HepG2 (cell line): ENCODE results near the gene VPS37D. TPM values are rescaled to one million over a fixed set of nuclear protein-coding genes. Genes with fewer than 3 reads are reported as not detected.

Experiments used
- ATAC-seq: fragments of 200-7000 bp; cut with Tn5 transposase; 3 replicates; pipeline ENCODE4 v1.9.1; 2020; ENCODE audit warnings: mild to moderate bottlenecking, moderate library complexity
- BruUV-seq: library from RNA; stranded (reverse); fragments of 400-500 nt; replicated peaks from 2 replicates; lab custom pipeline; 2021; lab: Mats Ljungman, UMichigan
- CTCF ChIA-PET: fragments of 300-600 bp; formaldehyde crosslinking; extraction: SDS; loops from one replicate; lab custom pipeline; 2021; ENCODE audit warnings: low total read pairs, inconsistent platforms, low intra/inter-chr PET ratio; lab: Yijun Ruan, JAX
- POLR2A ChIA-PET: fragments of 350-600 bp; sonication (Branson Sonifier 250); formaldehyde crosslinking; loops from one replicate; lab custom pipeline; 2020; ENCODE audit warnings: antibody characterized with exemption, inconsistent platforms; lab: Yijun Ruan, JAX
- DNase-seq: peaks from one replicate; pipeline ENCODE4 v3.0.0-alpha.2; 2015; ENCODE audit warnings: low spot score
- FAIRE-seq: peaks from 3 replicates; lab custom pipeline; 2011; peaks lifted over from hg19 to GRCh38; lab: Jason Lieb, UNC
- H2AFZ ChIP-seq: one replicate; pipeline ENCODE4 v1.6.1; 2011; ENCODE audit warnings: low read length, inconsistent platforms
- H3K27ac ChIP-seq: fragments of 300-600 bp; 3 replicates; pipeline ENCODE4 v1.8.0; 2011; ENCODE audit warnings: mixed run types, mild to moderate bottlenecking, mixed read lengths, low read length, inconsistent platforms; ENCODE audit not compliant: insufficient read depth; ENCODE audit errors: extremely low read length
- H3K27me3 ChIP-seq, 2 experiments: fragments of 200-600 bp in 1 of 2; 2 replicates in 1 of 2; 3 replicates in 1 of 2; pipeline versions ENCODE4 v1.6.0 to v1.8.0; 2011; ENCODE audit warnings: low read length in 2 of 2, mild to moderate bottlenecking in 2 of 2, moderate library complexity in 2 of 2, inconsistent platforms in 1 of 2; ENCODE audit not compliant: insufficient read depth in 2 of 2, control insufficient read depth in 1 of 2
- H3K36me3 ChIP-seq, 2 experiments: fragments of 200-600 bp in 1 of 2; replicated peaks in 1 of 2; 2 replicates in 1 of 2; 3 replicates in 1 of 2; pipeline versions ENCODE4 v1.5.1 to v1.8.0; 2011; ENCODE audit warnings: low read length in 2 of 2, inconsistent platforms in 1 of 2; ENCODE audit not compliant: insufficient read depth in 2 of 2, control insufficient read depth in 1 of 2
- H3K4me1 ChIP-seq: 2 replicates; pipeline ENCODE4 v1.5.1; 2012; ENCODE audit warnings: low read length, inconsistent platforms; ENCODE audit not compliant: insufficient read depth
- H3K4me2 ChIP-seq: 2 replicates; pipeline ENCODE4 v1.6.0; 2011; ENCODE audit warnings: low read depth, low read length, inconsistent platforms
- H3K4me3 ChIP-seq, 3 experiments: fragments of 200-600 bp in 1 of 3; sonication (generic), shearing (Covaris generic) in 1 of 3; replicated peaks in 1 of 3; 2 replicates each; pipeline ENCODE4 v1.5.1; 2011 to 2016; ENCODE audit warnings: low read length in 3 of 3, inconsistent platforms in 2 of 3, low read depth in 2 of 3, mild to moderate bottlenecking in 2 of 3, control low read depth in 1 of 3, mixed read lengths in 1 of 3; ENCODE audit not compliant: insufficient read depth in 1 of 3
- H3K79me2 ChIP-seq: one replicate; pipeline ENCODE4 v1.6.1; 2011; ENCODE audit warnings: low read length, inconsistent platforms; ENCODE audit not compliant: insufficient read depth
- H3K9ac ChIP-seq: 2 replicates; pipeline ENCODE4 v1.6.0; 2011; ENCODE audit warnings: mild to moderate bottlenecking, low read depth, low read length, inconsistent platforms; ENCODE audit not compliant: insufficient read depth
- H3K9me3 ChIP-seq: 2 replicates; pipeline ENCODE4 v1.5.1; 2012; ENCODE audit warnings: mild to moderate bottlenecking, low read length
- H4K20me1 ChIP-seq: 2 replicates; pipeline ENCODE4 v1.6.0; 2011; ENCODE audit warnings: inconsistent platforms, mild to moderate bottlenecking, low read length, moderate library complexity; ENCODE audit not compliant: insufficient read depth
- ATF4 ChIP-seq, 2 experiments: fragments of 450-650 bp in 1 of 2; sonication (generic) in 1 of 2; formaldehyde crosslinking; IDR thresholded peaks; 2 replicates each; pipeline versions ENCODE4 v1.5.0 to v1.8.0; 2020 to 2022; ENCODE audit warnings: mild to moderate bottlenecking in 1 of 2, missing genetic modification reagents in 1 of 2
- ATM ChIP-seq: fragments of 450-650 bp; IDR thresholded peaks from 2 replicates; pipeline ENCODE4 v1.7.1; 2017; ENCODE audit warnings: mild to moderate bottlenecking, borderline replicate concordance
- EEA1 ChIP-seq: sonication (generic); formaldehyde crosslinking; IDR thresholded peaks from 2 replicates; pipeline ENCODE4 v1.5.1; 2020; ENCODE audit warnings: mild to moderate bottlenecking, missing genetic modification reagents, borderline replicate concordance
- MED13 ChIP-seq: sonication (generic); formaldehyde crosslinking; IDR thresholded peaks from 2 replicates; pipeline ENCODE4 v1.5.0; 2020; ENCODE audit warnings: missing genetic modification reagents
- PHF20 ChIP-seq: sonication (generic); formaldehyde crosslinking; IDR thresholded peaks from 2 replicates; pipeline ENCODE4 v1.5.0; 2020; ENCODE audit warnings: mild to moderate bottlenecking, missing genetic modification reagents
- PRDM10 ChIP-seq: sonication (generic); formaldehyde crosslinking; IDR thresholded peaks from 2 replicates; pipeline ENCODE4 v1.4.0; 2020; ENCODE audit warnings: low read depth, missing genetic modification reagents
- THAP11 ChIP-seq: IDR thresholded peaks from 2 replicates; pipeline ENCODE4 v1.6.1; 2016; ENCODE audit warnings: missing biosample characterization, missing genetic modification reagents
- ZBTB8A ChIP-seq: sonication (generic); formaldehyde crosslinking; IDR thresholded peaks from 2 replicates; pipeline ENCODE4 v1.4.0; 2020; ENCODE audit warnings: mild to moderate bottlenecking, low read depth, missing genetic modification reagents, borderline replicate concordance
- ZNF629 ChIP-seq: sonication (generic); formaldehyde crosslinking; conservative IDR thresholded peaks from 2 replicates; pipeline ENCODE4 v1.5.0; 2020; ENCODE audit warnings: missing genetic modification reagents
- WGBS: methylation state at CpG from one replicate; pipeline ENCODE4 v1.1.6; 2017; ENCODE audit warnings: low lambda C conversion rate; 5-methylcytosine and 5-hydroxymethylcytosine counted together
- in situ Hi-C: cut with HindIII; loops from 2 replicates; pipeline ENCODE4 v1.10.0; 2017; ENCODE audit warnings: low pct_unique_long_range_greater_than_20kb; ENCODE audit not compliant: extremely low pct_ligation_motif_present
- intact Hi-C: fragments of 100-400 bp; cut with micrococcal nuclease; formaldehyde crosslinking; loops from one replicate; pipeline ENCODE4 v1.10.0; 2022; ENCODE audit not compliant: unreplicated experiment
- polyA plus RNA-seq, 8 experiments: library from polyadenylated mRNA; depleted of rRNA in 3 of 8; stranded (reverse) in 7 of 8; unstranded in 1 of 8; fragments of >200 nt; fragmentation: Illumina TruSeq in 4 of 8; extraction: Trizol in 4 of 8; gene quantifications; 2 replicates each; pipeline versions ENCODE4 v1.2.1 to v1.2.3, GENCODE V29; 2011 to 2016; ENCODE audit warnings: low read depth in 4 of 8, missing spikeins in 1 of 8, mixed read lengths in 1 of 8; ENCODE audit not compliant: insufficient read depth in 1 of 8
- total RNA-seq, 5 experiments: library from RNA; depleted of rRNA; stranded (reverse); fragments of >200 nt; fragmentation: Illumina TruSeq; extraction: Trizol; gene quantifications; 2 replicates each; pipeline ENCODE4 v1.2.3, GENCODE V29; 2016; ENCODE audit warnings: low read depth in 1 of 5

Gene VPS37D
- total and polyA plus RNA-seq, 2 of the 13 experiments (the other 11 are each of a cell fraction or from before 2014, with no cell fraction given), result 3.8 to 6.3 TPM

GRCh38 chr7:73633844-73634243 is 33.8 kb upstream of the VPS37D start:
- DNase-seq (no peak), ATAC-seq (no peak), FAIRE-seq (no peak)
- Histone ChIP-seq H3K4me1 (no peaks in the 10 kb centered on the region), H3K4me3 (no peak overlapping the region), H3K36me3 (no peaks in the 10 kb centered on the region), H3K9ac (no peak overlapping the region), H3K9me3 (no peaks in the 10 kb centered on the region), H3K79me2 (no peaks in the 10 kb centered on the region), H4K20me1 (no peaks in the 10 kb centered on the region), H2AFZ (no peak overlapping the region), H3K4me2 (no peak overlapping the region), H3K27me3 (no peaks in the 10 kb centered on the region), H3K27ac (no peak overlapping the region)
- intact Hi-C loops (no loop called here), in situ Hi-C loops (no loop called here)
- CTCF ChIA-PET, result no interaction called here
- POLR2A ChIA-PET, result no interaction called here
- 90% methylated on average over 8 of the region's 8 CpGs for WGBS
- no TSS peak for BruUV-seq
- peak; percentile 53 for TF ChIP-seq ZNF629 (CRISPR knock-in tag)
- TF ChIP-seq ATF4 (CRISPR knock-in tag; IDR thresholded peaks at IDR 0.05), result no peak

GRCh38 chr7:73635428-73636200 is 32.0 kb upstream of the VPS37D start:
- Histone ChIP-seq H3K36me3 (no peaks in the 10 kb centered on the region), H3K27me3 (no peaks in the 10 kb centered on the region), H3K9me3 (no peaks in the 10 kb centered on the region), H4K20me1 (no peaks in the 10 kb centered on the region), H3K27ac (no peak overlapping the region), H2AFZ (no peak overlapping the region), H3K4me3 (no peak overlapping the region), H3K4me1 (no peaks in the 10 kb centered on the region), H3K79me2 (no peaks in the 10 kb centered on the region), H3K4me2 (no peak overlapping the region), H3K9ac (no peak overlapping the region)
- over 99% methylated on average over 8 of the region's 8 CpGs for WGBS
- DNase-seq (no peak), ATAC-seq (no peak), FAIRE-seq (no peak)
- in situ Hi-C loops (no loop called here), intact Hi-C loops (no loop called here)
- ChIA-PET POLR2A (interaction anchor here (1.0 to 1.5 kb wide), 3 partner anchors 11 to 29 kb away, joined by 3 to 5 read pairs (median 4); partner anchors contain the start of gene MLXIPL), CTCF (no interaction called here)
- BruUV-seq, result no TSS peak
- TF ChIP-seq PHF20 (CRISPR knock-in tag) (no peak), MED13 (CRISPR knock-in tag) (no peak), THAP11 (CRISPR knock-in tag) (no peak), ATM (peak; percentile 30; the same call in 1 of the 2 replicates), PRDM10 (CRISPR knock-in tag) (no peak), EEA1 (no peak), ZBTB8A (no peak)
